Kasumi-1 (cell line): Measurements from ENCODE around the gene HIC1.
"Not testable (repeated sequence)": the region's sequence is repeated elsewhere in the genome, so short reads cannot be mapped to it uniquely, and the experiment has no call there.

ENCODE experiments used
- DNase-seq, 2 experiments: peaks; one replicate each; lab custom pipeline; 2025; lab: John Stamatoyannopoulos, UW

The HIC1 gene, protein sequence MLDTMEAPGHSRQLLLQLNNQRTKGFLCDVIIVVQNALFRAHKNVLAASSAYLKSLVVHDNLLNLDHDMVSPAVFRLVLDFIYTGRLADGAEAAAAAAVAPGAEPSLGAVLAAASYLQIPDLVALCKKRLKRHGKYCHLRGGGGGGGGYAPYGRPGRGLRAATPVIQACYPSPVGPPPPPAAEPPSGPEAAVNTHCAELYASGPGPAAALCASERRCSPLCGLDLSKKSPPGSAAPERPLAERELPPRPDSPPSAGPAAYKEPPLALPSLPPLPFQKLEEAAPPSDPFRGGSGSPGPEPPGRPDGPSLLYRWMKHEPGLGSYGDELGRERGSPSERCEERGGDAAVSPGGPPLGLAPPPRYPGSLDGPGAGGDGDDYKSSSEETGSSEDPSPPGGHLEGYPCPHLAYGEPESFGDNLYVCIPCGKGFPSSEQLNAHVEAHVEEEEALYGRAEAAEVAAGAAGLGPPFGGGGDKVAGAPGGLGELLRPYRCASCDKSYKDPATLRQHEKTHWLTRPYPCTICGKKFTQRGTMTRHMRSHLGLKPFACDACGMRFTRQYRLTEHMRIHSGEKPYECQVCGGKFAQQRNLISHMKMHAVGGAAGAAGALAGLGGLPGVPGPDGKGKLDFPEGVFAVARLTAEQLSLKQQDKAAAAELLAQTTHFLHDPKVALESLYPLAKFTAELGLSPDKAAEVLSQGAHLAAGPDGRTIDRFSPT

GRCh38 chr17:2054512-2055291 lies at the start of gene HIC1:
Gene HIC1, plus strand, starts transcription at chr17:2055103. Its CDS starts 1,588 bp downstream, at chr17:2056691.
- peak; percentile 31 to 43 for DNase-seq

DNA sequence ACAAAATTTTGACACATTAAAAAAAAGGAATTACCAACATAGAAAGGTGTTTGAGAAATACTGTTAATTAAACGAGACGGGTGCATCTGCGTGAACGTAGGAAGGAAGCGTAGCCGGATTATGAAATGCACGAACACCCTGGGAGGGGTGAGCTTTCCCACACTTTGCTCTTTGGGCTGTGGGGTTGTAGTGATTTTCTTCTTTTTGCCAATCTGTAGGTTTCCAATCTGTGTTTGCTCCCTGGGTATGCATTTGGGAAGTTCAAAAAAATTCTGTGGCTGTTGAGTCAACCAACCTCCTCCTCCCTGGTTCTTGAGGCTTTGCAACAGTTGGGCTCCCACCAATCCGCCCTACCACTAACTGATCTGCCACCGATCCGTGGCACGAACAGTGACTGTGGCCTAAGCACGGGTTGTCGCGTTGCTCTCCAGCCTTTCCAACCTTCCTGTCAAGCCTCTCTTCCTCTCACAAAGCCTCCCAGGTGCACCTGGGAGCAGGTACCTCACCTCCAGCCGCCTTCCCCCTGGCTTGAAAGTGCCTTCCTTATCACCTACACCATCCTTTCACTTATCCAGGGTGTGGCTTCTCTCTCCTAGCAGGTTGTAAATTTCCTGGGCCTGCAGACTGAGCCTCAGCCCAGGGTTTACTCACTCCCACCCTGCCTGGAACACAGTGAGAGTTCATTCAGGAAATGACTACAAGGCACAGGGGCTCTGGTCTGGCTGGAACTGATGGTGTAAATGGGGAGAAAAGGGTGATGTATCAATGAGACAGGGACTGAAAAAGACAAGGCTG lies 46.4 kb upstream of the HIC1 start:
- DNase-seq: no peak

GRCh38 chr17:2009737-2010136 lies 45.2 kb upstream of the HIC1 start:
- DNase-seq: no peak

GRCh38 chr17:2011411-2012371 lies 43.2 kb upstream of the HIC1 start:
- DNase-seq: peak; percentile 51 to 61

GRCh38 chr17:2012499-2012898 lies 42.4 kb upstream of the HIC1 start:
- no peak for DNase-seq

DNA sequence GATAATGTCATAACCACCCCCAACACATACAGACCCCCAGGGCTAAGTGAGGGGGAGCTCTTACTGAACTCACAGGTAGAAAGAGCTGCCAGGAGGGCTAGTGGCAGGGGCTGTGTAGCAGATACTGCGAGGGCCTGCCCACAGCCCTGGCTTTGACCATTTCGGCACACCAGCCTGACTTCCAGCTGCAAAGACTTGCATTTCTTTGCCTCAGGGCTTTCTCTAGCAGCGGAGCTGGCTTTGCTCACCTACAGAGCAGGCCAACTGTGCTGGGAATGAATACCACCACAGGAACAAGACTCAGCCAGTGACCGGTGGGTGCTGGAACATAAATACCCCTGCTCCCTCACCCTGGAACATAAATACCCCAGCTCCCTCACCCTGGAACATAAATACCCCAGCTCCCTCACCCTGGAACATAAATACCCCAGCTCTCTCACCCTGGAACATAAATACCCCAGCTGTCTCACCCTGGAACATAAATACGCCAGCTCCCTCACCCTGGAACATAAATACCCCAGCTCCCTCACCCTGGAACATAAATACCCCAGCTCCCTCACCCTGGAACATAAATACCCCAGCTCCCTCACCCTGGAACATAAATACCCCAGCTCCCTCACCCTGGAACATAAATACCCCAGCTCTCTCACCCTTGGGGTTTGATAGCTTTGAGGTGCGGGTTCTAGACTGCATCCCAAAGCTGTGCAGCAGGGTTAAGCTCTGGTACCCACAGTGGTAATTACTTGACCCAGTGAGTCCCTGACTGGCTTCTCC lies 41.5 kb upstream of the HIC1 start:
- DNase-seq: not testable (repeated sequence)

- DNase-seq: no peak
Observed at GRCh38 chr17:2013994-2014317, 40.9 kb upstream of the HIC1 start.

DNA sequence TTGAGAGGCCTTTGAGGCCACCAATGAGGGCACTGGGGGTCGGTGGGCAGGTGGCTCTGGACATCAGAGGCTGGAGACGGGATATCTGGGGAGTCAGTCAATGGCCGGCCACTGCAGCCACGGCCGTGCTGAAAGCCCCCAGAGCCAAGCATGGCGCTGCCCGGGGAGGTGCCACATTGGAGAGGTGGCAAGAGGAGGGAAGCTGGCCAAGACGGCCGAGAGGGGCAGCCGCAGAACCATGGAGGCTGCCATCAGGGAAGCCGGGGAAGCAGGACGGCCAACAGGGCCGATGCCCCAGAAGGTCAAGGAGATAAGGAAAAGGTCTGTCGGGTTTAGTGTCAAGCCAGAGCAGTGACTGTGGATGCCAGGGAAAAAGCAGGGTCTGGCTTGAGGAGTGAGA lies 39.6 kb upstream of the HIC1 start:
- no peak for DNase-seq

DNA sequence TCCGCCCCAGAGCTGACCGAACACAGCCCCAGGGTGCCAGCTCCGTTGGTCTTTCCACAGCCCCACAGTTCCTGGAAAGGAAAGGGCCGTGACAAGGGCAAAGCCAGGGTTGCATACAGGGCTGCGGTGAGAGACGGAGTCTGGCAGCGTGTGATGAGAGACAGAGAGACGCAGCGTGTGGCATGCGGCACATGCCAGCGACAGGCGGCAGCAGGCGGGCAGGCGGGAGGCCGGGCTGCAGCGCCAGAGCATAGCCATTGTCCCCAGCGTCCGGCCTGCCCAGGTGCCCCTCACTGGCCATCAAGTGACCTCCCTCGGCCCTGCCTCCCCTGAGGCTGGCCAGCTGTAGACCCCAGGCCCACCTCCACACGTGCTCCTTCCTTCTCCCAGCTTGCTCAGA lies 38.4 kb upstream of the HIC1 start:
- no peak for DNase-seq

- no peak for DNase-seq
Observed at GRCh38 chr17:2017274-2017941, 37.5 kb upstream of the HIC1 start.

- no peak for DNase-seq
Observed at GRCh38 chr17:2018716-2019510, 36.0 kb upstream of the HIC1 start.

DNA sequence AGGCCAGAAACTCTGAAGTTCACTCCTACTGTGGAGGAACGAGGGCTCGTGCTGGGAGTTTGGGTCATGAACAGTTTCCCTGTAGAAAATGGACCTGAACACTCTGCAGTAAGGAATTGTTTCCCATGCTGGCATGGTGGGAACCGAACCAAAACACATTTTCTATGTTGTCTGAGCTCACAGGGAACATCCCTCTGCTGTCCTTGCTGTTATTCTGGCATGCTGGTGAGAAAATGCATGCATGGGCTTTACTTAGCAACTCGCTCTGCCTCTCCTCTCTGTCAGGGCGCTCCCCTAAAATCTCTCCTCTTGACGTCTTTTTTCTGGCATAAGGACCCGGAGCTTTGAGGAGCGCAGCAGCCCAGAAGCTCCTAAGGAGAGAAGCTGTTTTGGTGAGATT lies 35.2 kb upstream of the HIC1 start:
- DNase-seq: no peak

- DNase-seq: peak in 1 of 2 experiments; percentile 10
Observed at GRCh38 chr17:2020721-2021120, 34.2 kb upstream of the HIC1 start.

GRCh38 chr17:2022647-2023240 lies 32.2 kb upstream of the HIC1 start:
- no peak for DNase-seq

- no peak for DNase-seq
Observed at GRCh38 chr17:2023256-2023655, 31.6 kb upstream of the HIC1 start.

DNA sequence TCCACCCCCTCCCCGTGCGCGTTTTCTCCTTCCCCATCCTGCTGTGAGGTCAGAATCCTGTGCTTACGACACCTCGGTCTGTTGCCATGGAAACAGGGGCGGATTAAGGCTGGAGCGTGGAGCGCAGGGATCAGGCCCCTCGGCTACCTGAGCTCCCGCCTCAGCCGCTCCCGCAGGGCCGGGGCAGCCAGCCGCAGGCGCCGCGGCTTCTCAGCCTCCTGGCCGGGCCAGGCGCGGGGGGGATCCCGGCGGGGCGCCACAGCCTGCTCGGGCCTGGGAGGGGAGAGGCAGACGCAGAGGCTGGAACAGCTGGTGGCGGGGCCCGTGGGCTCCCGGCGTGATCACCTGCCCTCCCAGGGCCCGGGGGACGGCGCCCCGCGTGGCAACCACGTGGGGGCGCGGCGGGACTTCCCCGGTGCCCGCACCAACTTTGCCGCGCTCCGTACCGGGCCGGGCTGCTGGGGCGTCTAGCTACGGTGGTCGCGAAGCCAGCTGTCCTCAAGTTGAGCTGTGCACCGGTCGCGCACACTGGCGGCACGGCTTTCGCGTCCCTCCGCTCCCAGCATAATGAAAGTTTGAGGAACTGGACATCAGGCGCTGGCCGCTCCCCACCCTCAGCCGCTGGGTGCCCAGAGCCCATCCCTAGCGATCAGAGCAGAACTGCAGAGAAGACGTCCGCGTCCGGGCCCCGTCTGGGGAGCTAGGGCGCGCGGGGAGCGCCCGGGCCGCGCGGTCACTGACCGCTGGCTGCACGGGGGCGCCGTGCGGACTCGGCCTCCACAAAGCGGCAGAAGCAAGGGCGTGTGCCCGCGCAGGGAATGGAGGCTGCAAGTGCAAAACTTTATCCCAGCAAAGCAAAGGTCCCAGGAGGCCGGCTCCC lies 31.0 kb upstream of the HIC1 start:
- DNase-seq: peak in 1 of 2 experiments; percentile 7

DNA sequence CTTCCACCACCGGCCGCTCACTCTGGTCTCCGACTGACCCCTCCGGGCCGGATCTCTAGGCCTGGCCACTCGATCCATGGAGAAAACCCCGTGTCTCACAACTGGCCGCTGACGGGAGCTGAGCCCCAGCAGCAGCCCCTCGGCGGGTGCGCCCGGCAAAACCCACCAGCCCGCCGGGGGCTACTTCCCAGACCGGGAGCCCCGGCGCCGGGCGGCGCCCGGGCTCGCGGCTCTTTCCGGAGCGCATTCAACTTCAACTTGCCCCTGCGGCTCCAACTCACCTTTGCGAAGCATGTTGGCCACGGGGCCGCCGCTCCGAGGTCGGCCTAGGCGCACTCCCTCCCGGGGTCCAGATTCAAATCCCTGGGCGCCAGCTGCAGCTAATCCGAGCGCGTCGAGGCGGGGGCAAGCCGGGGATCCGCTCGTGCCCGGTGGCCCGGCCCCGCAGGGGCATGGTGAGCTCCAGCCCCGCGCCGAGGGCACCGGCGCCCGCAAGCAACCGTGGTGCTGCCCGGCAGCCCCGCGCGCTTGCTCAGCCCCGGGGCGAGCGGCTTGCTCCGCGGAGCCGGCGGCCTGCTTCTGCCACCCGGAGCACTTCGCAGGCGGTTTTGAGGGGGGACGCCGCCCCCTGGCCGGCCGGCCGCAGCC lies 30.2 kb upstream of the HIC1 start:
- DNase-seq: no peak
